CD4-positive, alpha-beta T cell treated with Interleukin-1 beta for 1 hour (primary cell): ENCODE results near the gene EXOC6B.
"Not testable (repeated sequence)": the region's sequence is repeated elsewhere in the genome, so short reads cannot be mapped to it uniquely, and the experiment has no call there.

Experiments used
- DNase-seq, 2 donors: peaks; one replicate each; pipeline ENCODE4 v3.0.0-alpha.2; 2020 to 2022

Gene EXOC6B

DNA sequence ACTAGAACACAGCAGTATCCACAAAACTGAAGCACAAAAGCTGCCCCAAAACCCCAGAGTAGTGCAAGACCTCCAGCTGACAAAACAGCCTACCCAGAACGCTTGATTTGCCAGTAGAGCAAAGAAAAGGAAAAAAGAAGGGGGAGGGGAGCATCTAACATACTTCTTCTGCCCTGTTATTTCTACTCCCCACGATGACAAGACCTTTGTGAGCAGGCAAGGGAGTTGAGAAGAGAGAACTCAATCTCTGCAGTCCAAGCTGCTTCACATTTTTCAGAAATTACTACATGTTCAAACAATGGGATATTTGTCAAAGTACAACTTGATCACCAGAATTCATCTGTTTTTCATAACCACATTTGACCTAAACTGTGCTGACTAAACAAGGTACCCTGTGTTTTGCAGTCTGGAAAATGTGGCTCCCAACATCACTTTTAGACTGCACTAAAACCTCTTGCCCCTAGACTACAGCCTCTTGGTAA lies 286.7 kb downstream of the EXOC6B start:
- DNase-seq, result no peak

DNA sequence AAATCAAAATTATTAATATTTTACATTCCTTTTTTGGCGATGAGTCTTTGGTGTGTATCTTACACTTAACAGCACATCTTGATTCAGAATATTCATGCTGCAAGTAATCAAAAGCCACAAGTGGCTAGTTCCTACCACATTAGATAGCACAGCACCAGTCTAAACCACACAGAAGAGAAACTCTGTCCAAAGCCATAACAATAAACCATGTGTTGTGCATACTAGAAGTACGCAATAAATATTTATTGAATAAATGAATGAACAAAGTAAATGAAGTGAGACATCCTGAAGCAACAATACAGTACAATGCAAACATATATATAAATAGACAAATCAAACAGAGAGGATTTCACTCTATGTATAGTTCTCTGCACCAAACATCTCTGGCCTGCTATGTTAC lies 287.3 kb downstream of the EXOC6B start:
- no peak for DNase-seq

DNA sequence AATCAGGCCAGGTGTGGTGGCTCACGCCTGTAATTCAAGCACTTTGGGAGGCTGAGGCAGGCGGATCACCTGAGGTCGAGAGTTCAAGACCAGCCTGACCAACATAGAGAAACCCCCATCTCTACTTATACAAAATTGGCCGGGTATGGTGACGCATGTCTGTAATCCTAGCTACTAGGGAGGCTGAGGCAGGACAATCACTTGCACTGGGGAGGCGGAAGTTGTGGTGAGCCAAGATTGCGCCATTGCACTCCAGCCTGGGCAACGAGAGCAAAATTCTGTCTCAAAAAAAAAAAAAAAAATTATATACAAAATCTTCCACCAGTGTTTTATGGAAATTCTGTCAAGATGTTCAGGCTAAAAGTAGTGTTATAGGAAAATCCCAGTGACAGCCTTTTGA lies 290.2 kb downstream of the EXOC6B start:
- DNase-seq, result not testable (repeated sequence)

DNA sequence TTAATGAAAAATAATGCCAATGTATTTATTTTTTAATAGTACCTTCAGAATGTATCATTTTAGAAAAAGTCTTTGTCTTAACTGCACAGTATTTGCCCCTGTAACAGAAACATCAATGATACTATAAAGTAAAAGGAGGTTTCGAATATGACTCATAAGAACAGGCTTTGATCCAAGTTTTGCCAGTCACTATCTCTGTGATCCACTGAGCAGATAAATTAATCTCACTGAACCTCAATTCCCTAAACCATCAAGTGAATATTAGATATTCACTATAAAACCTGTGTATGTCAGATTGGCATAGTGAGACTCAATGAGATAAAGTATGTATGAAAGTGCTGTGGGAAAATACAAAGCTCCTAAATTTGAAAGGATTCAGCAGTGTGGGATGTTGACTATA lies 292.1 kb downstream of the EXOC6B start:
- DNase-seq, result no peak

DNA sequence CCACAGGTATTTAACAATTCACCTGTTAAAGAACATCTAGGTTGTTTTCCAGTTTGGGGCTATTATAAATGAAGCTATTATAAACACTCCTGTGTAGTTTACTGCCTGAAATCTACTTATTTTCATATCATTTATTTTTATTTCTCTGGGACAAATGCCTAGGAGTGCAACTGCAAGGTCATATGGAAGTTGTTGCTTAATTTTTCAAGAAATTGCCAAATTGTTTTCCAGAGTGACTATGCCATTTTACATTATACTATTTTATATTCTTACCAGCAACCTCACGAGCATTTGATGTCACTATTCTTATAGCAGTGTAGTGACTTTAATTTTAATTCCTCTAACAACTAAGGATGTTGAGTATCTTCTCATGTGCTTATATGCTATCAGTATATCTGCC lies 298.4 kb downstream of the EXOC6B start:
- DNase-seq, result no peak

DNA sequence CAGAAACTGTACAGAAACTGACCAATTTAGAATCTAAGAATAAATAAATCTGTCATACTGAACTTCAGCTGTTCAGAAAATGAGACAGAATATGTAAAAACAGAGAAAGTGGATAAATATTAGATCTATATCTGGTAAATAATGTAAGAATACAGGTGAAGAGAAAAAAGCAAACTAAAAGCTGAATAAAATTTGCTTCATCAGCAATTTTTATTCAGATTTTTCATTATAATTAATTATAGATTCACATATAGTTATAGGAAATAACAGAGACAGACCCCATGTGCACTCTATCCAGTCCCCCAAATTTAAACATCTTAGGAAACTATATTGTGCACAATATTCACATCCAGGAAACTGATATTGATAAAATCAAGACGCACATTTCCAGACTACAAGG lies 299.2 kb downstream of the EXOC6B start:
- DNase-seq, result no peak

DNA sequence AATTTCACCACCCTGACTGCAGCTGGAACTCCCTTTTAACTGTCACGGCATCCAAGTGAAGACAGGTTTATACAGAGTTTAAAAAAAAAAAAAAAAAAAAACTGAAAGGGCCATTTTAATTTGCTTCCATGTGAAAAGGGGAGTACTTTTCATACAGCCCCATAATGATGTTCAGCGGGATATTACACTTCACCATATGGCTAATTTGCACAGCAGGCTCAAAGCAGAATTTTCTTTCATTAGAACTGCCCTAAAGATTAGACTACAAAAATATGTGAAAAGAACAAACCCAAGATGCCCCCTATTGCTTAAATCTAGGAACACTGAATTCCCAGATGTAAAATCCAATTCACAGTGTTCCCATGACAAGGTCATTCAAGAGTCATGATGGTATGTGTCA lies 301.8 kb downstream of the EXOC6B start:
- no peak for DNase-seq

DNA sequence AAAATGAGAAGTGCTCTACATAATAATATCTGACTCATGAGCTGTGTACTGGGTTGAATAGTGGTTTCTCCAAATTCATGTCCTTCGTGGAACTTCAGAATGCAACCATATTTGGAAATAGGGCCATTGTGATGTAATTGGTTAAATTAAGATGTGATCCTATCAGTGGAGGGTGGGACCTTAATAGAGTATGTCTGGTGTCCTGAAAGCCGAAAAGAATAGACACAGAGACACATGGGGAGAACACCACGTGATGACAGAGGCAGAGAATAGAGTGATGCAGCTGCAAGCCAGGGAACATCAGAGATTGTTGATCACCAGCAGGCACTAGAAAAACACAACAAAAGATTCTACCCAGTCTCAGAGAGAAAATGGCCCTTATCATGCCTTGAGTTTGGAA lies 310.1 kb downstream of the EXOC6B start:
- no peak for DNase-seq

DNA sequence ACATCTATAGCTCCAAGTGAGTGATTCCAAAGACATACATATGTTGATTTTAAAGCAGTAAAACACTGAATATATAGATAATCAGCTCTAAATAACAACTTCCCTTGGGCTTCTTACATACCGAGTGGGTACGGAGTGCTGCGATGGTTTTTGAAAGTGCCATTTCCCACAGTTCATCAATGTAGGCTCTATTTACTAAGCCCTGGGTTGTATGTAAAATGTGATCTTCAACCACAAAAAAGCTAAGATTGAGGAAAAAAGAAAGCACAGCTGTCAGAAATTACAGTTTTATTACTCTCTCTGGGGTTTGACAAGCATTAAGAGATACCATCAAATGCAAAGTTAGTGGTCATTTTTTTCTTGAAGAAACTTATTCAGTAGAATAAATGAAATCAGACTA lies 312.8 kb downstream of the EXOC6B start:
- DNase-seq, result no peak

DNA sequence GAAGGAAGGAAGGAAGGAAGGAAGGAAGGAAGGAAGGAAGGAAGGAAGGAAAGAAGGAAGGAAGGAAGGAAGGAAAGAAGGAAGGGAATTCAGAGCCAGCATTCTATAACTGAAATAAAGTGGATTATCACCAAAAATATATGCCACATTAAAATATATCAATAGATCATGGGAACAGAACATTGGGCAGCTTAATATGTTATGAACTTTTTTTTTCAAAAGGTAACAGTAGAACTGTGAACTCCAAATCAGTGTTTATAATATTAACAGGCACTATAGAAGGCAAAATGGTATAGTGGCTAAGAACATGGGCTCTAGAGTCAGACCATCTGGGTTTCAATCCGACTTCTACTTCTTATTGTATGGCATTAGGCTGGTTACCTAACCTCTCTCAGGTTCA lies 313.5 kb downstream of the EXOC6B start:
- DNase-seq, result no peak

DNA sequence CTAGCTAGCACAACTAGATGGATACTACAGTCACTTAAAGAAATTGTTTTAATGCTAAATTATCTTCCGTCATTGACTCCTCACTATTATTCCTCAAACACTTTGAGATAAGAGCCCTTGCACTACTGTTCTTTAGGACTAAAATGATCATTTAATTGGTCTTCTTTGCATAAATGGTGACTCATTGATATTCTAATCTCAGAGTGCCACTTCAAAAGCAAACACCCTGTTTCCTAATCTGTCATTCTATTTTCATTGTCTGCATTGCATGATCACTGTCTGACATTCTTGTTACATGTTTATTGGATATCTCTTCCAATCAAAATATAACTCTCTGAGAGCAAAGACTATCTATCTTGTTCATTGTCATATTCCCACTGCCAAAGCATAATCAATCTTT lies 313.9 kb downstream of the EXOC6B start:
- DNase-seq, result no peak

DNA sequence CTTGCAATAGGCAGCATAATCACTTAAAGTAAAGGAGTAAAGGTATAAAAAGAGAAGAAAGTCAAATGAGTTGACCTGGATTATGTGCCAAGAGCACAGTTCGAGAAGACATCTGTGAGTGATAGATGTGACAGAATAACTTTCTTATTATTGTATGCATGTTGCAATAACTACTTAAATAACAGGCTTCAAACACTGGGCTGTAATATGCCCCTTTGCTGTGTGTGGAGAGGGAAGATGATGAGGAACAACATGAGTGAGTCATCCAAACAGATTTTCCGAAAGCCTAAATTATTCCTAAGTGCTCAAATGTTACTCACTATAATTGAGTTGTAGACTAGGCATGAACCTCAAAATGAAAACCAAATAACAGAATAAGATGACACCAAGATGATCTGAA lies 328.1 kb downstream of the EXOC6B start:
- DNase-seq, result no peak

DNA sequence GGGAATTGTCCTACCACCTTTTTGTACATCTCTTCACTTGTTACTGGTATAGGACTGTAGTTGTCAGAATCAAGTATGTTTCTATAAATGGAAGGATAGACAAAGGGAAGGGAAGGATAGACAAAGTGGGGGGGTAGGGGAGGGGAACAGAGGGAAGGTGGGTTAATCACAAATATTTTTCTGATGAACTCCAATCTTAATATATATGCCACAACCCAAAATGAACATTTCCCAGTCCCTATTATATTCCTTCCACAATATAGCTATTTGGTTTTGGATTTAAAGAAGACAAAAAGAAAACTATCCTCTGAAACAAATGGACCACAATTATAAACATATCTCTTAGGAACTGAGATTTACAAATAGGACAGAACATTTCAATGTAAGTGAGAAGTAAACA lies 329.4 kb downstream of the EXOC6B start:
- DNase-seq, result no peak

DNA sequence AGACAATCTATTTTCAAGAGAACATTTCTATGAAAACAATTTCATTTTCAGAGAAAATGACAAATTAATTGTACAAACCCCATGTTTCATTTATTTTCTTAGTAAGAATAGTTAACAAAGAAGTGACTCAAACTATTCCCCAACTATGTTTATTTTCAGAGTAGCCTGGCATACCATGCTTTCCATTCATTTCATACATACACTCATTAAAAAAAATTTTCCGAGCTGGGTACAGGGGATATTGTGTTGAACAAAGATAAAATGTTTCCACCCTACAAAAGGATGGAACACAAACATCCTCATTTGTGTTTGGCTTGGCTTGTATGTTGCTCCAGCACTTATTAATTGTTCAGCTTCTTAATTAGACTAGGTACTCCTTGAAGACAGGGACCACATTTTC lies 331.4 kb downstream of the EXOC6B start:
- DNase-seq, result no peak

DNA sequence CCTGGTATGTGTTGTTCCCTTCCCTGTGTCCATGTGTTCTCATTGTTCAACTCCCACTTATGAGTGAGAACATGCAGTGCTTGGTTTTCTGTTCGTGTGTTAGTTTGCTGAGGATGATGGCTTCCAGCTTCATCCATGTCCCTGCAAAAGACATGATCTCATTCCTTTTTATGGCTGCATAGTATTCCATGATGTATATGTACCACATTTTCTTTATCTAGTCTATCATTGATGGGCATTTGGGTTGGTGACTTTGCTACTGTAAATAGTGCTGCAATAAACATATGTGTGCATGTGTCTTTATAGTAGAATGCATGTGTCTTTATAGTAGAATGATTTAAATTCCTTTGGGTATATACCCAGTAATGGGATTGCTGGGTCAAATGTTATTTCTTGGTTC lies 341.2 kb downstream of the EXOC6B start:
- DNase-seq, result not testable (repeated sequence)

DNA sequence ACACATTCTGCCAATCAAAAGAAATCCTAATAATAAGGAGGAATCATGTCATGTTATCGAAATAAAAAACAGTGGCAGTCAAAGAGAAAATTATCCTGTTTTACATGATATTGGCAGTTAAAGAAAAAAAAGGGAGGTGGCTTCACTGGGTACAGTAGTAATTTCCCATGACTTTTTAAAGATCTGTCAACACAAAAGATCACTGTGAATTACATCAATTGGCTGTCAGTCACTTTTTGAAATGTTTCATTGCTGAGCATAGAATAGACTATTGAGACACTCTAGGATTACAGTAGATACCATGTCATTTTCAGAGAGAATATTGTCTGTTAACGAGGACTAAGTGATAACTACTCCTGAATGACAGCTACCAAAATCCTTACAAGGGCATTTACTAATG lies 342.5 kb downstream of the EXOC6B start:
- no peak for DNase-seq

DNA sequence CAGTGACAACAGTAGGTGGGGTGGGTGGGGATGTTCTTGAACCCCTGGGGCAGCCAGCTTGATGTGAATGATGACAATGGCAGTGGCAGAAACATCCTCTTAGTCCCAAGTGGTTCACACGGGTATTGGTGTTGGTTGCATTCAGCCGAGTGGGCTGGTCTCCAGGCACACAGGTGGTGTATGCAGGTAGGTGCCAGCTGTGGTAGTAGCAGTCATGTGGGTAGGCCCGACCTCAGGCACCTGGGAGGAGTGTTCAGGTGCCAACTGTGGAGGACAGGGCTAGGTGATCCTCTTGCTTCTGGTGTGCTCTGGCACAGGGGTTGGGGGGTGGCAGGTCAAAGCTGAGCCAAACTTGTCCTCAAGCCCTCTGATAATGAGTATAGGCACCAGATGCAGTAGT lies 350.6 kb downstream of the EXOC6B start:
- no peak for DNase-seq

DNA sequence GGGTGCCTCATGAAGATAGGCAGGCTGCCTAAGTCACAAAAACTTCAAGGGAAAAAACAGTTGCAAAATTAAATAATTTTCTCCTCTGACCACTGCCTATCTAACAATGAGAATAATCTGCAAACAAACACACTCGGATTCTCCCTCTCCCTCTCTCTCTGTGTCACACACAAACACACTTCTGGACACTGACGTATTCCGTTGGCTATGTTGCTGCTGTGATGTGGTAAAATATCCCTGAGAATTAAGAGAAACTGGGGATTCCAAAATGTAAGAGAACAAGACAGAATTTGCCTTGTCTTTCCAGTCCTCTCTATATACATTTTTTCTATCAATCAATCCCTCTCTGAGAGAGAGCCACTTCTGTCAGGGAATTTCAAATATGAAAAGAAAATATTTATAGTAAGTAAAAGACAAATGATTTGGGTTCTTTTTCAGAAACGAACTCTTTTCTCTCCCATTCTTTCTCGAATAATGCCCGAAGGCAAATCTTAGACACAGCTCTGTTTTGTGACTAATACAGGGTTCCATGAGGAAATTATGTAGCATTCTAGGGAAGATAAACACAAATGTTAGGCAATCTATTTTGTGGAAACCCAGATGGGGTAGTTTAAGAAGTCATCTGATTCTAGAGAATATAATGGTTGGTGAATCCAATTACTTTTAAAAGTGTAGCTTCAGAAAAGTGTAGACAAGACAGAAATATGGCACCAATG lies 367.9 kb downstream of the EXOC6B start:
- no peak for DNase-seq

DNA sequence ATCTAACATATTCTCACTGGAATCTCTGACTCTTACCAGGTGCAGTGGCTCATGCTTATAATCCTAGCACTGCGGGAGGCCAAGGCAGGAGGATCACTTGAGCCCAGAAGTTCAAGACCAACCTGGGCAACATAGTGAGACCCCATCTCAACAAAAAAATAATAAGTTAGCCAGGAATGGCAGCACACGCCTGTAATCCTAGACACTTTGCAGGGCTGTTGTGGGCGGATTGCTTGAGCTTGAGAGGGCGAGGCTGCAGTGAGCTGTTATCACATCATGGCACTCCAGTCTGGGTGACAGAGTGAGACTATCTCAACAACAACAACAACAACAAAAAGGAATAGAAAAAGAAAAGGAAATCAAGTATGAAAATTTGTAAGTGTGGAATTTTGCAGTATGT lies 371.6 kb downstream of the EXOC6B start:
- DNase-seq, result no peak

DNA sequence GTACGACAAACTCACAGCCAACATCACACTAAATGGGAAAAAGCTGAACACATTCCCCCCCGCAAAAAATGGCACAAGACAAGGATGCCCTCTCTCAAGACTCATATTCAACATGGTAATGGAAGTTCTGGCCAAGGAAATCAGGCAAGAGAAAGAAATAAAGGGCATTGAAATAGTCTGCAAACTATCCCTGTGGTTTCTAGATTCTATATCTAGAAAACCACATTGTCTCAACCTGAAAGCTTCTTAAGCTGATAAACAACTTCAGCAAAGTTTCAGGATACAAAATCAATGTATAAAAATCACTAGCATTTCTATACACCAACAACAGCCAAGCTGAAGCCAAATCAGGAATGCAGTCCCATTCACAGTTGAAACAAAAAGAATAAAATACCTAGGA lies 383.6 kb downstream of the EXOC6B start:
- no peak for DNase-seq

DNA sequence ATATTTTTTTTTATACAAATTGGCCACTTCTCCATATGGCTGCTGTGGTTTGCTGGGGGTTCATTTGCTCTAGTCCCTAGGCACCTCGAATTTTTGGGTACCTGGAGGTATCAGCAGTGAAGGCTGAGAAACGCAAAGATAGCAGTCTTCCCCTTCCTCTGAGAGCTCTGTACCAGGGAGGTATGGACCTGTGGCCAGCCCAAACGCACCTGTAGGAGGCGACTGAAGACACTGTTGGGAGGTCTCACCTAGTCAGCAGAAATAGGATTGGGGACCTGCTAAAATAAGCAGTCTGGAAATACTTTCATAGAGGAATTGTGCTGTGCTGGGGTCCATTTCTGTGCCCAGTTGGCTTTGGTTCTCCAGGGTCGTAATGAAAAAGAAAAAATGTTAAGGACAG lies 385.9 kb downstream of the EXOC6B start:
- DNase-seq, result no peak

DNA sequence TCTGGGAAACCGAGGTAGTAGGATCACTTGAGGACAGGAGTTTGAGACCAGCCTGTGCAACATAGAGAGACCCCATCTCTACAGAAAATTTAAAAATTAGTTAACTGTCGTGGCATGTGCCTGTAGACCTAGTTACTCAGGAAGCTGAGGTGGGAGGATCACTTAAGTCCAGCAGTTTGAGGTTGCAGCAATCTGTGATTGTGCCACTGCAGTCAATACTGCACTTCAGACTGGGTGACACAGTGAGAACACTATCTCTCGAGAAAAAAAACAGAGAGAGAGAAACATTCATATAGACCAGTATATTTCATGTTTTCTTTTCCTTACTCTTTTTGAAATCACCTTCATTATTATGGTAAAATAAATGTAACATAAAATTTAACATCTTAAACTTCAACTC lies 387.5 kb downstream of the EXOC6B start:
- no peak for DNase-seq

DNA sequence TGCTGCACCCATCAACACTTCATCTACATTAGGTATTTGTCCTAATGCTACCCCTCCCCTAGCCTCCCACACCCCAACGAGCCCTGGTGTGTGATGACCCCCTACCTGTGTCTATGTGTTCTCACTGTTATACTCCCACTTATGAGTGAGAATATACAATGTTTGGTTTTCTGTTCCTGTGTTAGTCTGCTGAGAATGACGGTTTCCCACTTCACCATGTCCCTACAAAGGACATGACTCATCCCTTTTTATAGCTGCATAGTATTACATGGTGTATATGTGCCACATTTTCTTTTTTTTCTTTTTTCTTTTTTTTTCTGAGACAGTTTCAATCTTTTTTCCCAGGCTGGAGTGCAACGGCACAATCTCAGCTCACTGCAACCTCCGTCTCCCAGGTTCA lies 394.1 kb downstream of the EXOC6B start:
- no peak for DNase-seq

DNA sequence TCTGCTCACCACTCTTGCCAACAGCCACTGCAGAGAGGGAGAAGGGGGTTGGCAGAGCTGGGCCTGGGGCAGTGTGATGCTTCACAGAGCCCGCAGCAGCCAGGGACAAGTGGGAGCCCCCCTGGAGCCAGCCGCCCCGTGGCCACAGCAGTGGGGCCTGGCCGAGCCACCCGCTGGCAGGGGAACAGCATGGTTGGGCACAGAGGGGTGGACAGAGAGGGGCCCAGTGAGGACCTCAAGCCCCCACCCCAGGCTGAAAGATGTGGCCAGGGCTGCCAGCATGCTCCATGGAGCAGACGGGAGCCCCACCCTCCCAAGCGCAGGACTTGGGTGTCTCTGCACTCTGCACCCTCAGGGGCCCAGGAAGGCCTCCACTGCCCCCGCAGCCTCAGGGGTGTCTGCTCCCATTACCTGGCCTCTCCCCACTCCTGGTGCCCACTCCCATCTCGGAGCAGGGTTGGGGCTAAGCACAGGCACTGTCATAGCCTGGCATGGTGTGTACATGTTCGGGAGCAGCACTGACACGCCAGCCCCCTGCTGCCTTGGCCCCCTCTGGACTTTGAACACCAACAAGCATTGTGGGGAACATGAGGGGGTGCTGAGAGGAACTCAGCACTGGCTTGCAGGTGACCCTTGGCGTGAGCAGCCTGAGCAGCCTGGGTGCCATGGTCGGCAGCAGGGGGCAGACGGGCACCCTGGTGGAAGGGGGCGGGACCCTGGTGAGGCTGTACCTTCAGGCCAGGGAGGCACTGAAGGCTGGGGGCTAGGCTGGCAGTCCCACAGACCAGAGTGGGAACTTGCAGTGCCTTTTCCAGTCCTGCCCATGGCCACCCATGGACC lies 398.6 kb downstream of the EXOC6B start:
- no peak for DNase-seq

DNA sequence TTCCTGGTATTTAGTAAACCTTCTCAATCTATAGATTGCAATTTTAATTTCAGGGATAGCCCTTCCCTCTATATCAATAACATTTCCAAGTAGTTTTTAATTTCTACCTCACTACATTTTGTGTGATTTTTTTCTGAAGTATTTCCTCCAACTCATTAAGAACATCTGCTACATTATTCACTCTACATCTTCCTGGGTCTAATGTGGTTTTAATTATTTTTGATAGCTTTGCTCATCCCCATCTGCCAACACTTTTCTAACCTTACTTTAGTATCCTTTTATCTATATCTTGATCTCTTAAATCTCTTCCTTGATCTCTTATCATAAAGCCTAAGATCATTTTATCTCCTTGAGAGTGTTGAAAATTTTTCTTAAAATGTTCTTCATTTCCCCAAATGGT lies 399.8 kb downstream of the EXOC6B start:
- DNase-seq, result no peak
